ENCODE results near the gene PPP3CA. TPM values are rescaled to one million over a fixed set of nuclear protein-coding genes. Genes with fewer than 3 reads are reported as not detected.

Gene PPP3CA
- total and polyA plus RNA-seq, 7 donors = 11.8 to 47.7 (median 26.2) TPM

DNA sequence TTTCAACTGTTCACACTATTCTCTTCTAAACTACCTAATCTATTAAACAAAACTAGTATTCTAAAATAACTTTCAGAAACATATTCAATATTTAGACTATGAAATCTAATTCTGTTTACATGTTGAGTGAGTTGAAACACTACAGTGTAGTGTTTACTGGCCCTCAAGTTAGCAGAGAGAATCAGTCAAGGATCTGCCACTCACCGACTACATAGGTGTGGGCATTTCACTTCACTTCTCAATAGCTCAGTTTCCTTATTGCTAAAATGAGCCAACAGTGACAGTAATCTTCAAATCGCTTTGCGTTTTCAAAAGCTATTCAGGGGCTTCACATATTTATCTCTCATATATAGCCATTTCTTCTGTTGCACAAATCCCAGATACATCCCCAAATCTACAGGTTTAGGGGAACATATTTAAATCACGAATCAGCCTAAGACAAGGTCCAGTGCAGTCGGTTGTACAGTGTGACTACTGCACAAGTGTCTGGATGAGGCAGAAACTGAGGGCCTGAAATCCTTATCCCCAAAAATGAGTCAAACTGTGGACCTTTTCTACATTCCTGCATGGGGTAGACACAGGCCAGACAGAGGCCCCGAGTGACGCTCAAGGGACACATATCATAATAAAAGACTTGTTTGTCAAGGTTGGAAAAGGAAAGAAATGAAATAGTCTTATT lies 129.8 kb downstream of the PPP3CA start:
- H3K9me3 ChIP-seq = no peaks in the 10 kb centered on the region
- WGBS, 2 donors = 33 to 59% methylated on average over 7 of the region's 7 CpGs
- no peak for TF ChIP-seq POLR2A (IDR thresholded peaks at IDR 0.05)
- TF ChIP-seq, protein P1, sequence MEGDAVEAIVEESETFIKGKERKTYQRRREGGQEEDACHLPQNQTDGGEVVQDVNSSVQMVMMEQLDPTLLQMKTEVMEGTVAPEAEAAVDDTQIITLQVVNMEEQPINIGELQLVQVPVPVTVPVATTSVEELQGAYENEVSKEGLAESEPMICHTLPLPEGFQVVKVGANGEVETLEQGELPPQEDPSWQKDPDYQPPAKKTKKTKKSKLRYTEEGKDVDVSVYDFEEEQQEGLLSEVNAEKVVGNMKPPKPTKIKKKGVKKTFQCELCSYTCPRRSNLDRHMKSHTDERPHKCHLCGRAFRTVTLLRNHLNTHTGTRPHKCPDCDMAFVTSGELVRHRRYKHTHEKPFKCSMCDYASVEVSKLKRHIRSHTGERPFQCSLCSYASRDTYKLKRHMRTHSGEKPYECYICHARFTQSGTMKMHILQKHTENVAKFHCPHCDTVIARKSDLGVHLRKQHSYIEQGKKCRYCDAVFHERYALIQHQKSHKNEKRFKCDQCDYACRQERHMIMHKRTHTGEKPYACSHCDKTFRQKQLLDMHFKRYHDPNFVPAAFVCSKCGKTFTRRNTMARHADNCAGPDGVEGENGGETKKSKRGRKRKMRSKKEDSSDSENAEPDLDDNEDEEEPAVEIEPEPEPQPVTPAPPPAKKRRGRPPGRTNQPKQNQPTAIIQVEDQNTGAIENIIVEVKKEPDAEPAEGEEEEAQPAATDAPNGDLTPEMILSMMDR (IDR thresholded peaks at IDR 0.05) = no peak
- no peak for TF ChIP-seq POLR2AphosphoS5 (IDR thresholded peaks at IDR 0.05)
- no peak for TF ChIP-seq EP300 (IDR thresholded peaks at IDR 0.05)
- H3K4me3 ChIP-seq = no peak overlapping the region
- intact Hi-C loops (cut with DNase I) = no loop called here
- H3K36me3 ChIP-seq = no peaks in the 10 kb centered on the region
- no peak overlapping the region for H3K27ac ChIP-seq
- no peak for DNase-seq
- H3K4me1 ChIP-seq = peaks cover 0 to 15% (median 0%) of the 10 kb centered on the region in 4 donors
- H3K27me3 ChIP-seq = no peaks in the 10 kb centered on the region

DNA sequence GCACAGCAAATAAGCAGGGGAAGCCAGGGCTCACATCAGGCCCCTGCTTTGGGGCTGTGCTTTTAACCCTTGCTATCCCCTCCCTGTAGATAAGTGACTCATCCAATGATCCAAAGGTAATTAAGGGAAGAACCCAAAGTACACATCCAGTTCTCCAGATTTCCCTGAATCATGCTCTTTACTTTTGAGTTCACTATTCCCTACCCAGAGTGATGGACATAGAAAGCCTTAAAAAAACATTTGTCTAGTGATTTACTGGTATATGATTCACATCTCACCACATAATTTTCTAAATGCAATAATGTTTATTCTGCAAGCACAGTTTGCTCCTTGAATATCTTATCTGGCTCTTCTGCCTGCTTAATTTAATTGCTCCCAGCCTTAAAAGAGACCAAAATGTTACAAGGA lies 136.2 kb downstream of the PPP3CA start:
- no peak overlapping the region for H3K4me3 ChIP-seq
- no peaks in the 10 kb centered on the region for H3K36me3 ChIP-seq
- H3K27ac ChIP-seq = peak overlapping the region in 1 of 4 donors; percentile 21
- no peaks in the 10 kb centered on the region for H3K27me3 ChIP-seq
- H3K9me3 ChIP-seq = no peaks in the 10 kb centered on the region
- DNase-seq = no peak
- H3K4me1 ChIP-seq = peaks cover 0 to 16% (median 10%) of the 10 kb centered on the region in 4 donors
- TF ChIP-seq, protein P1 (IDR thresholded peaks at IDR 0.05) = no peak
- TF ChIP-seq POLR2A (IDR thresholded peaks at IDR 0.05) (no peak), POLR2AphosphoS5 (IDR thresholded peaks at IDR 0.05) (no peak), EP300 (IDR thresholded peaks at IDR 0.05) (no peak)
- intact Hi-C loops (cut with DNase I) = no loop called here

DNA sequence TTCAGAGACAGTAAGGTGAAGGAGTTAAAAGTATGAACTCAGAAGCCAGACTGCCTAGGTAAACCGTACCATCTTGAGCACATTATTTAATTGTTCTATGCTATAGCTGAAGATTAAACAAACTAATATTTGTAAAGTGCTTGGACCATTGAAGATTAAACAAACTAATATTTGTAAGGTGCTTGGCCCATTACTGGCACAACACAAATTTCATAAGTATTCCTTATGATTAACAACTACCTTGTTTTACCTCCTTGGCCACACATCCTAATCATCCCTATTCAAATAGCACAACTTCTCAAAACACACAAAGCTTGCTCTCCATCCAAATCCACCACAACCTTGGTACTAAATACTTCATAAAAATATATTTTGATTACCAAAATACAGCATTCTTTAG lies 137.0 kb downstream of the PPP3CA start:
- no peak for TF ChIP-seq POLR2AphosphoS5 (IDR thresholded peaks at IDR 0.05)
- no peaks in the 10 kb centered on the region for H3K9me3 ChIP-seq
- H3K27me3 ChIP-seq = no peaks in the 10 kb centered on the region
- H3K4me3 ChIP-seq = no peak overlapping the region
- intact Hi-C loops (cut with DNase I) = no loop called here
- 86 to 93% methylated on average over 1 of the region's 1 CpG for WGBS, 2 donors
- H3K36me3 ChIP-seq = no peaks in the 10 kb centered on the region
- peaks cover 0 to 16% (median 10%) of the 10 kb centered on the region in 4 donors for H3K4me1 ChIP-seq
- H3K27ac ChIP-seq = no peak overlapping the region
- DNase-seq = no peak

DNA sequence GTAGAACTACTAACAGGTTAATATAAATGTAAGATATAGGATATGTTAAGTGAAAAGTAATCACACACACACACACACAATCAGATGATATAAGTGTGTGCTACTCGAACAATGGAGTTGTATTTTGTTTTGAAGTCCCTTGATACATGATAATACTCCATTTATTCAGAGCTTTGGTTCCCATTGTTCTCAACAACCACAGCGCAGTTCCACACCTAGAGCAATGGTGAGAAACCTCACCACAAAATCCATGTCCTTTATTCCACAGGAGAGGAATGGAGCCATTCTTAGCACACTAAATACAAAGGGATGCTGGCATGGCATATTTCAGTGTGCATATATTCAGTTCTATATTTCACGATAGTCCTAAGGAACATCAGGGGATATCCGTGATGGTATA lies 139.2 kb downstream of the PPP3CA start:
- no peak for TF ChIP-seq POLR2A (IDR thresholded peaks at IDR 0.05)
- WGBS, 2 donors = 71 to 97% methylated on average over 4 of the region's 4 CpGs
- Histone ChIP-seq H3K4me1 (peaks cover 0 to 16% (median 10%) of the 10 kb centered on the region in 4 donors), H3K27ac (no peak overlapping the region), H3K4me3 (no peak overlapping the region), H3K9me3 (no peaks in the 10 kb centered on the region), H3K36me3 (no peaks in the 10 kb centered on the region), H3K27me3 (no peaks in the 10 kb centered on the region)
- DNase-seq = no peak
- intact Hi-C loops (cut with DNase I) = no loop called here

DNA sequence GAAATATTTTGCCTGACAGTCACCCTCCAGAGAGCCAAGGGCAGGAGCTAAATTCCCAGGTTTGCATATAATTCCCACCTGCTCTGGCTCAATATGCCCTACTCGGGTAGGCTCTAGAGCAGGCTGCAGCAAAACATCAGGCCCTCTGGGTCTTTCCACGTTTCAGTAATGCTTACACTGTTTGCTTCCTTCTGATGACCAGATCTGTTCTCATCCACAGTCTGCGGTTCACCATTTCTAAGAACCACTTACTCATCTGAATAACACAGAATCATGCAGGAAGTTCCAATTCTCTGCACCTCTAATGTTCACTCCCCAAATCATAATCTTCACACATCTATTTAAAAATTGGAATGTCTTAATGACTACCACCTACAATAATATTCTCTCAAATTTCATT lies 141.4 kb downstream of the PPP3CA start:
- TF ChIP-seq, protein P1 (IDR thresholded peaks at IDR 0.05) = no peak
- no peak for TF ChIP-seq POLR2AphosphoS5 (IDR thresholded peaks at IDR 0.05)
- no peak for TF ChIP-seq EP300 (IDR thresholded peaks at IDR 0.05)
- no peak for TF ChIP-seq POLR2A (IDR thresholded peaks at IDR 0.05)
- no peak for DNase-seq
- 51 to 75% methylated on average over 3 of the region's 3 CpGs for WGBS, 2 donors
- Histone ChIP-seq H3K36me3 (no peaks in the 10 kb centered on the region), H3K4me1 (peaks cover 0 to 8% (median 2%) of the 10 kb centered on the region in 4 donors), H3K27ac (no peak overlapping the region), H3K9me3 (no peaks in the 10 kb centered on the region), H3K27me3 (no peaks in the 10 kb centered on the region), H3K4me3 (no peak overlapping the region)
- intact Hi-C loops (cut with DNase I) = no loop called here

DNA sequence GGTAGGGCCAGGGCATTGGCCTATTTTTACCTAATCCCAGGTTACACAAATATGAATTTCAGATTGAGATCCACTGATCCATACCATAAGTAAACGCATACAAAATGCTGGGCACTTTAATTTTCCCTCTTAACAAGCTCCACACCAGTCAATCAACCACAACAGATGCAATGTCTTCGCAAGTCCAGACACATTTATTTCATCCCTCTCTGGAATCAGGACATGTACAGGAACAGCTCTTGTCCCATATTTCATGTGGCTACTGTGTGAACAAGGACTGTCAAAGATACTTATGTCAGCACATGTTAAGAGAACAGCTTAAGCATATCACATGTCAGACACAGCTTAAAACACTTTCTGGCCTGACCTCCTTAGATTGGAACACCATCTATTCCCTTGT lies 145.9 kb downstream of the PPP3CA start:
- Histone ChIP-seq H3K36me3 (no peaks in the 10 kb centered on the region), H3K27me3 (no peaks in the 10 kb centered on the region), H3K4me1 (peaks cover 0 to 45% (median 17%) of the 10 kb centered on the region in 4 donors), H3K4me3 (no peak overlapping the region), H3K9me3 (no peaks in the 10 kb centered on the region), H3K27ac (no peak overlapping the region)
- DNase-seq = no peak
- intact Hi-C loops (cut with DNase I) = no loop called here
- TF ChIP-seq, protein P1 (IDR thresholded peaks at IDR 0.05) = no peak
- no peak for TF ChIP-seq EP300 (IDR thresholded peaks at IDR 0.05)
- no peak for TF ChIP-seq POLR2A (IDR thresholded peaks at IDR 0.05)
- TF ChIP-seq POLR2AphosphoS5 (IDR thresholded peaks at IDR 0.05) = no peak
- WGBS, 2 donors = 48 to 71% methylated on average over 2 of the region's 2 CpGs
